HG03520 (cell line): Measurements from ENCODE around the gene CEBPZOS.
"Not testable (repeated sequence)": the region's sequence is repeated elsewhere in the genome, so short reads cannot be mapped to it uniquely, and the experiment has no call there.

ENCODE experiments used
- ATAC-seq: cut with Tn5 transposase; IDR thresholded peaks from one replicate; pipeline ENCODE4 v1.9.1; 2021; ENCODE audit warnings: mild to moderate bottlenecking, moderate library complexity; ENCODE audit not compliant: unreplicated experiment

The CEBPZOS gene

DNA sequence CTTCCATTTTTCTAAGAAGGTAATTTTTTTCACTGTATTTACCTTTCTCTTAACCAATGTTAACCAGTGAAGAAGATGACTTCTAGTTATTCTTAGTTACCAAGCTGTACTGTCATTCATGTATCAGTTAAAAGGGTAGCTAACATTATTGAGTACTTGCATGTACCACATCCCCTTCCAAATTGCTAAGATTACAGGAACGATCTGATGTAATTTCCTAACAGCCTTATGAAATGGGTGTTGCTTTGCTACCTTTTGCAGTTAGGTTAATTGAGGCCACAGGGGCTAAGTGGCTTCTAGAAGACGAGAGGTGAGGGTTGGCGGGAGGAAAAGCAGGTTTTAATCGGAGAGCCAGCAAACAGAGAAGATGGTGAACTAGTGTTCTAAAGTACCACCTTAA lies 6.0 kb upstream of the CEBPZOS start:
- ATAC-seq = no peak

DNA sequence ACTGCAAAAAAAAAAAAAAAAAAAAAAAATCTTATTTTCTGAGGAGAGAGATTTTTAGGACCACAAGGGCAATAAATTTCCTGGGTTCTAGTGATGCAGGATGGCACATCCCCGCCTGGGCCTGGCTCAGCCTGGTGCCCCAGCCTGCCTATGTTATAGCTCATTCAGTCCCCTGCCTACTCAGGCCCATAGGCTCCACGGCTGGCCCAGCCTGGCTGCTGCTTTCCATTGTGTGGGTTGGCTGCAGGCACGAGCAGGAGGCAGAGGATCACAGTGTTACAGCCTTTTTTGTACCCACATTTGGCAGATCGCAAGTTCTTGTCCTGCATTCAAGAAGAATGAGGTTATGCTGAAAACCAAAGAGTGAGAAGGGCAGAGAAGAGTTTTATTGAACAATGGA lies 5.0 kb upstream of the CEBPZOS start:
- ATAC-seq = no peak

DNA sequence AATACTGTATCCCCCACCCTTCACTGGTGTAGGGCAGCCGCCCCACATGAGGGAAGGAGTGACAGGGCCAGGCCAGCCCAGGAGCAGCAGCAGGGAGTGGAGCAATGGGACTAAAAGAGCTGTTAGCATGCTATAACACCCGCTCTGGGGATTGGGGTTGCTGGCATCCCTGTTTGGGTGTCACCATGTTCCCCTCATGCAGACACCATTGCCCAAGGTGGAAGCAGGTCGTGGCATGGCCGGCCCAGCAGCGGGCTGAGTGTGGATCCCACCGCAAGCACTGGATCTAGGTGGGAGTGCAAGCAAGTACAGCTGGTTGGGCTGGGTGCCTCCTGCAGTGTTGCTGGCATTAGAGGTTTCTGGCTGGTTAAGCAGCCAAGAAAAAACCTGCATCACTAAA lies 4.5 kb upstream of the CEBPZOS start:
- ATAC-seq = no peak

DNA sequence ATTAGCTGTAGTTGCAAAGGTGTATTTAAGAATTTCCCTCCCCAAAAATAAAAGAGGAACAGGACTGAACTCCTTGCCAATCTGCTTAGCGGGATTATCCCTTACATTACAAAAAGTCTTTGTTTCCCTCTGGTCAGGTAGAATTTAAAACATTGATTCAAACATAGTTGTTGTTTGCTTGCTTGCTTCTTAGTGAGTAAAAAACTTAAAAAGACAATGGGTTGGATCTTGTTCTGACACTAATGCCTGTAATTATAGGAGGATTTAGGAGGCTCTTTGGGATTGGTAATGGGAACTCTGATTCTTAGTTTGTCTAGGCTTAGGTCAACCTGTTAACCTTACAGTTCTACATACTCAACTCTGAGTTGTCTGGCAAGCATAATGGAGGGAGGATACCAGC lies 3.7 kb upstream of the CEBPZOS start:
- ATAC-seq = no peak

DNA sequence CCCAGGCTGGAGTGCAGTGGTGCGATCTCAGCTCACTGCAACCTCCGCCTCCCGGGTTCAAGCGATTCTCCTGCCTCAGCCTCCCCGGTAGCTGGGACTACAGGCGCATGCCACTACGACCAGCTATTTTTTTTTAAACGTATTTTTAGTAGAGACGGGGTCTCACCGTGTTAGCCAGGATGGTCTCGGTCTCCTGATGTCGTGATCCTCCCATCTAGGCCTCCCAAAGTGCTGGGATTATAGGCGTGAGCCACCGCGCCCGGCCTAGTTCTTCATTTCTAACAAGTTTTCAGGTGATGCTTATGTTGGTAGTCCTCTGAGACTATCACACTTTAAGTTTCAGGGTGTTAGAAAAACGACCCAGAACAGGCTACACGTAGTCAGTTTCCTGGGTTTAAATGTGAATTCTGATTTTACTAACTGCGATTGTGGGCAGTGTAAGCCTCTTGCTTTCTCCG lies 405 bp upstream of the CEBPZOS start:
- not testable (repeated sequence) for ATAC-seq

DNA sequence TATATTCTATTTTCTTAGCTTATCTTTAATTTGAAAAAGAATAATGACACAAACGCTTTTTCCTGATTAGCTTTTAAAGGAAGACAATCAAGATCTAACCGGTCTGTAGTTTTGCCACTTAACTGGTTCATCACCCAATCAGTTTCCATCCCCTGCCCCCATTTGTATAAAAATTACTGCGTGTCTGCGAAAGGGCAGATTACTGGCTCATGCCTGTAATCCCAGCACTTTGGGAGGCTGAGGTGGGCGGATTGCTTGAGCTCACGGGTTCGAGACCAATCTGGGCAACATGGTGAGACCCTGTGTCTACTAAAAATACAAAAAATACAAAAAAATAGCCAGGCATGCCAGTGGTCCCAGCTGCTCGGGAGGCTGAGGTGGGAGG lies 2.4 kb downstream of the CEBPZOS start:
- no peak for ATAC-seq

DNA sequence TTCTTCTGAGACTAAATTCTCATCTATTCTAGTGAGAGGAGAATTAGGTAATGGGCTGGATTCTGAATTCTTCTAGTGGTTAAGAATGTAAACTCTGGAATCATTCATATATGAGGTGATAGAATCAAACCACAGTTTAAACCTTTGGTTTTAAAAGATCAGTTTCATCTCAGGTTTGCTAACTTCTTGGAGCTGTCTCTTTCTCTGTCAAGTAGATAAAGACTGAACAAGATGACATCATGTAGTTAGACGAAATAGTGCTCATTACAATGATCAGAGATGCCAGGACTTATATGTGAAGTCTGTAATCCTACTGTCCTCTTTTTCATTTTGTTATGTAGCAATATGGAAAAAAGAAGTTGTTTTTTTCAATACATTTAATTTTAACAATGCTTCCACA lies 4.9 kb downstream of the CEBPZOS start:
- ATAC-seq = no peak

DNA sequence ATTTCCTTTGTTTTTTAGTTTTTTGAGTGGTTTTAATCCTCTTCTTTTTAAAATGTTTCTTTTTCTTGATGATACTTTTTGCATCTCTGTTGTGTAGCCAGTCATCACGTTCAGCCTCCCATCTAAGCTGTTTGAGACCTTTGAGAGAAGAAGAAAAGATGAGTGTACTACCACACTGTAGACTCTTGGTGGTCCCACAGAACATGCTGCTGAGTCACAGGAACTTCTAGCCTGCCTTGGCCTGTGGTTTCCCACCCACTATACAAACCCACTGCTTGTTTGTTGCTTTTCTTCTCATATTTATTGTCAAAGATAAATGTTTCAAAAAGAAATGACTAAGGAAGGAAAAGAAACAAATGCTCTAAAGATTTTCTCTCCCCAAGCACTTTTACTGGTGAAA lies 5.5 kb downstream of the CEBPZOS start:
- ATAC-seq = no peak

DNA sequence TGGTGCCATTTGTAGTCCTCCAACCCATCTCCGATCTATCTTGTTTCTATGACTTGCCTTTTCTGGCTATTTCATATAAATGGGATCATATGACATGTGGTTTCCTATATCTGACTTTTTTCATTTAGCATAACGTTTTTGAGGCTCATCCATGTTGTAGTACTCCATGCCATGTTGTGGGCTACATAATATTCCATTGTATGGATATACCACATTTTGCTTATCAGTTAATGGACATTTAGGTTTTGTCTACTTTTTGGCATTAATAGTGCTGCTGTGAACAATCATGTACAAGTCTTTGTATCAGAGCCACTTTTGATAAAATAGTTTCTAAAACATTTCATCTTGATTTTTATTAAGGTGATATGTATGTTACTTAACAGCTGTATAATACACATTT lies 7.4 kb downstream of the CEBPZOS start:
- ATAC-seq = no peak

DNA sequence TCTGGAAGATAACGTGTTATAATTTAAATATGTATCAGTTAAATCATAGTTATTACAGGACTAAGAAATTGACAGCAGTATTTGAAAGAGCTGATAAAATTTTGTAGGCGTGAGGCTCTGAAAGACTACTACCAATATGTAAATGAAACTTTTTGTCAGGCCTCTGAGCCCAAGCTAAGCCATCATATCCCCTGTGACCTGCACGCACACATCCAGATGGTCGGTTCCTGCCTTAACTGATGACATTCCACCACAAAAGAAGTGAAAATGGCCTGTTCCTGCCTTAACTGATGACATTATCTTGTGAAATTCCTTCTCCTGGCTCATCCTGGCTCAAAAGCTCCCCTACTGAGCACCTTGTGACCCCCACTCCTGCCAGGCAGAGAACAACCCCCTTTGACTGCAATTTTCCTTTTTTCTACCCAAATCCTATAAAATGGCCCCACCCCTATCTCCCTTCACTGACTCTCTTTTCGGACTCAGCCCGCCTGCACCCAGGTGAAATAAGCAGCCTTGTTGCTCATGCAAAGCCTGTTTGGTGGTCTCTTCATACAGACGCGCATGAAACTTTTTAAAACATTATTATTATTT lies 8.9 kb downstream of the CEBPZOS start:
- ATAC-seq = not testable (repeated sequence)

DNA sequence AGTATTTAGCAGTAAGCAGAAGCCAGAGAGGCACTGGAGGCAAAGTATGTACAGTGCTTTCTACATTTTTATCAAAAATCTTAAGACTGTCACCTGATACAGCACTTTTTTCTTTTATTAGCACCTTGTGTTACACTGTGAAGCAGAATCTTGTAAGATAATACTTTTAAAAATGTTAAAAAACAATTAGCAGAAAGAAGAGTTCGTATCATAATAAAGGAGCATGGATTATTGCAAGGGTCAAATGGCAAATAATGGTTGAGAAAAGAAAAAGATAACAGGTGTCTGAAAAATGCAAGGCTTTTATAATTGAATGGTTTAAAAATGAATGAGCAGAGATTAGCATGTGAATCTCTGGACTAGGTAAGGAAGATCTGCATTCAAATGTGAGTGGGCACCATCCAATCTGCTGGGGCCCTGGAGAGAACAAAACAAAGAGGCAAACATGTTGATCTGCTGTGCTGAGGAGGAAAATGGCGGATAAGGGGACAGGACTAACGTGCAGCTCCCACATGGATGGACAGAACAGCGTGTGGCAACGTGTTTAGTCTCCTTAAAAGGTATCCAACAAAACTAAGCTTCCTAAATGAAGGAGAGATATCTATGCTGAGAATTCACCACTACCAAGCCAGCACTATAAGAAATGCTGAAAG lies 9.5 kb downstream of the CEBPZOS start:
- no peak for ATAC-seq

DNA sequence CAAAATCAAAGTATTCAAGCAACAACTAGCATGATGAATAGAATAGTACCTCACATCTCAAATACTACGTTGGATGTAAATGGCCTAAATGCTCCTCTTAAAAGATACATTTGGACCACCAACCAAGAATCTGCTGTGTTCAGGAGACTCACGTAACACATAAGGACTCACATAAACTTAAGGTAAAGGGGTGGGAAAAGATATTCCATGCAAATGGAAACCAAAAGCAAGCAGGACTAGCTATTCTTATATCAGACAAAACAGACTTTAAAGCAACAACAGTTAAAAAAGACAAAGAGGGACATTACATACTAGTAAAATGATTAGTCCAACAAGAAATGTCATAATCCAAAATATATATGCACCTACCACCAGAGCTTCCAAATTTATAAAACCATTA lies 10.5 kb downstream of the CEBPZOS start:
- not testable (repeated sequence) for ATAC-seq

DNA sequence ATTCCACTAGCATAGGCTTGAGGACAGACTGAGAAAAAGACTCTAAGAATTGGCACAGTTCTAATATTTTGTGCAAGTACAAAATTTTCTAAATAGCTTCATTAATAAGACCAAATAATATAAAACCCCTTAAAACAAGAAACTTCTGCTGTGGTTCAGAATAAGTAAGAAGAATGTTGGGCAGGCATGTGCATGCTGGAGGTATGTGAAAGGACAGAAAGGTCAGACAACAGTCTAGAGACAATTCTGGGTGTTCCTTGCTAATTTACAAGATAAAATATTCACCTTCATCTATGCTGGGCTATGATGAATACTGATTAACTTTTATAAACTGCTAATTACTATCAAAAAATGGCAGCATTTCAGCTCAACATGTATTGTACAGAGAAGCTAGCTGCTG lies 14.9 kb downstream of the CEBPZOS start:
- no peak for ATAC-seq

DNA sequence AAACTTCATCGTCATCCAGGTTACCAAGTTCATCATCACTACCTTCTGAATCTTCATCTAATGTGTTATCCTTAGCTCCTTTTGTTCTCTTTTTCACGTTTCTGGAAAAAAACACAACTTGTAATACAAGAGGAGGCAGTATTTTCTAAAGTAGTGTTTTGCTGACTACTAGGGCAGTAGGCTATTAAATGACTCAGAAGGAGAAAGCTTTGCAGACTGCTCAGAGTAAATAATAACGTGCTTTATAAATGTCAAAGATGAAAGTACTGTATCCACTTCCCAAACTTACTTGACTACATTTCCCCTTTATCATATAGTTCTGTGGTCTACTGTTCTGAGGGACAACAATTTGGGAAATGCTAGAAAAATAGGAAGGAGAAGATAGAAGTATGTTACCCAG lies 15.6 kb downstream of the CEBPZOS start:
- ATAC-seq = no peak

DNA sequence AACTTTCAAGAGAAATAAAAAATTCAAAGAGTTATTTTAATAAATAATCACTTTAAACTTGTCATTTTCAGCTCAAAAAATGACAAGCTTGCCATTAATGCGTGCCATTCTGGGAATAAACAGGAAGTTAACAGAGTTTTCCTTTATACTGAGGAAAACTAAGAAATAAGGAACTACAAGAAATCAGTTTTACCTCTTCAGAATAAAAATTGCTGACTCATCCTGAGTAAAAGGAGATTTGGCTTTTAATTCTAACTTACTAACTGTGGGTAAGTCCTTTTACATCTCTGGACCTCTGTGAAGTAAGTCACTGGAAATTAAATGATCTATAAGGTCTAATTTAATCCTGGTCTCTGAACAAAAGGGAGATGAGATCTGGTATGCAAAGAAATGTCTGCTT lies 19.0 kb downstream of the CEBPZOS start:
- ATAC-seq = no peak

DNA sequence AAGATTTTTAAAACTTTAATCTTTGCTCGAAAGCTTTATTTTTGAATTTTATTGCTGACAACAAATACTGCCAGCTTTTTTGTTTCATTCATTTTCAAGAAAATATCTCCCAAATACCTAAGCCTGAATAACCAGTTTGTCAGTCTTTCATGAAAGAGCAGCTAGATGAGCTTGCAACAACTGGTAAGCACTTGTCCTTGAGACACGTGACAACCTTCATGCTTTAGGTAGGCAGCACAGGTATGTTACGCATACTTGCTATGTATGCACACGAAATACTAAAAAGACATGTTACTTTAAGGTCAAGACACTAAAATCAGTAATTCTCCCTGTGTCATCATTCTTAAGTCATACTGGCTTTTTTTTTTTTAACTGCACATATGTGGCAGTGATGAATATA lies 22.8 kb downstream of the CEBPZOS start:
- no peak for ATAC-seq

DNA sequence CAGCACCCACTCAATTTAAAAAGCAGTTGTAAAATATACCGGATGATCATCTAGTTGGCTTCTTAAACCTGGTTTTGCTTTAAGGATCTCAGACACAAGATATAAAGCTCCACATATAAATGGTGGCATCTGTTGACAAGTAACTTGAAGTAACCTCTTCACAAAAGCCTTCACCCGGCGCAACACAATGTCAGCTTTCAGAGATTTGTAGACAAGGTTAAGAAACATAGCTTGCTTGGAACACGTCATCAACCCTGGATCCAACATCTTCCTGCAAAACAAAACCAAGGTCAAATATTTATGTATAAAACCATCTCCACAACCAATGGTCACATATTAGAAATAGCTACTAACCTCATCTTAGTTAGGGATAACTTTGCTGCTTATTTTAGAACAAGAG lies 26.8 kb downstream of the CEBPZOS start:
- ATAC-seq = no peak

DNA sequence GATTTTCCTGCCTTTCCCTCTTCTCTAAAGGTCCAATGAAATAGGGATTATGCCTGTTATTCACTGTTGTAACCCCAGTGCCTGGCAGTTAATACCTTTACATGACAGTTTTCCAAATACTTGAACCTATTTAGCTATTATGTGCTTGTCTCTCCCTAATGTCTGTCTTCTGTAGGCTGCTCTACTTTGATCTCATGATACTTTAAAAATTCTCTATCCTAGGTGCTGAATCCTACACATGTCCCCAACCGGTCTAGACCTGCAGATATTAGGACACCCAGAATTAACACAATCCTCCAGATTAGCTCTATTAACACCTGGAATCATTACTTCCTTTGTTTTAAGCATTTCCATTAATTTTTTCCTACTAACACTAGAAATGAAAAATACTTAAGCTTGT lies 27.8 kb downstream of the CEBPZOS start:
- ATAC-seq = no peak

DNA sequence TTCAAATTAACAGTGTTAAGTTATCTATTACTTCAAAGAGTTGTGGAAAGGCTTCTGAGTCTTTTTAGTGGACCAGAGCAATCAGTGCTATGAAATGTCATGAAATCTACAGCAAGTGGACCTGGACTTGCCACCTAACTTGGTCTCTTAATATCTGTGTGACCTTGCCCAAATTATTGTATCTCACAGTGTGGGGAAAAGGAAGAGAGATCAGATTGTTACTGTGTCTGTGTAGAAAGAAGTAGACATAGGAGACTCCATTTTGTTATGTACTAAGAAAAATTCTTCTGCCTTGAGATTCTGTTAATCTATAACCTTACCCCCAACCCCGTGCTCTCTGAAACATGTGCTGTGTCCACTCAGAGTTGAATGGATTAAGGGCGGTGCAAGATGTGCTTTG lies 28.8 kb downstream of the CEBPZOS start:
- not testable (repeated sequence) for ATAC-seq

DNA sequence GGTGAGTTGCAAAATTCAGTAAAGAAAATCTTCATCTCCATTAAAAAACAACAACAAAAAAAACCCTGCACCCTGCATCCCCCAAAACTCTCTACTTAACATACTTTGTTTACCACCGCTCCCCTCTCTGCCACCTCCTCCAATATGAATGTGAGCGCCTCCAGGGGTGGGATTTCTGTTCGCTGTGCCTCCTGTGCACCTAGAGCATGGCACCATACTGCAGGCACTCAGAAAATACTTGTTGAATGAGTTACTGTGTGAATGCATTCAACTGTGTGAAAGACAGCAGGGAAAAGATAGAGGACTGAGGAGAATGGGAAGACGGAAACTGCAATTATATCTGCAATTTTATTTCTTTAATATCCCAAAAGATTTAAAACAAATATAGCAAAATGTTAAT lies 30.6 kb downstream of the CEBPZOS start:
- no peak for ATAC-seq

DNA sequence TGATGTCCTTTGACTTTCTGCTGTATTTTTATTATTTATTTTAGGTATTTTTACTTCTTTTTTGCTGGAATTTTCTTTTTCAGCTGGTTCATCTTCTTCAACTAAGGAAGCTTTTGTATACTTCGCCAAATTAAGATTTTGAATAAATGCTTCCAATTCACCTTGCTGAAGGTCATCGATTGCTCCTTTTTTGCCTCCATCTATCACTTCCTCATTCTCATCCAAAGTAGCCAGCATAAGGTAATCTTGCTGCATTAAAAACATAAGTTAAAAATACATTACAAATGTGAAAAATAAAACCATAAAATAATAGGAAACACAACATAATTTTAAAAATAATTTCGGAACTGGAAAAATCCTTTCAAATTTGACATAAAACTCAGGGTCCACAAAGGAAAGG lies 32.5 kb downstream of the CEBPZOS start:
- ATAC-seq = no peak

DNA sequence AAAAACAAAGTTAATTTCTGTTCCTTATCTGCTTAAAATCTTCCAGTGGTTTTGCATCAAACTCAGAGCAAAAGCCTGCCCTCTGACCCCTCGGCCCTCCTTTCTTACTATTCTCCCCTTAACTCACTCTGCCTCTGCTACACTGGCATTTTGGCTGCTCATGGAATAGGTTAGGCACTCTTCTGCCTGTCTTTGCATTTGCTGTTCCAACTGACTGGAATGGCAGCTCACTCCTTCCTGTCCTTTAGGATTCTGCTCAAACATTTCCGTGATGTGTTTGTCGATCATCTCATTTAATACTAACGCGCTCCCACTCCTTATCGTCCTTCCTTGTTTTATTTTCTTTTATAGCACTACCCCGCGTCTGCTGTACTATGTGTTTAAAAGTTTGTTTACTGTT lies 34.3 kb downstream of the CEBPZOS start:
- ATAC-seq = no peak
